ENCODE data around the gene RRP8.

DNA sequence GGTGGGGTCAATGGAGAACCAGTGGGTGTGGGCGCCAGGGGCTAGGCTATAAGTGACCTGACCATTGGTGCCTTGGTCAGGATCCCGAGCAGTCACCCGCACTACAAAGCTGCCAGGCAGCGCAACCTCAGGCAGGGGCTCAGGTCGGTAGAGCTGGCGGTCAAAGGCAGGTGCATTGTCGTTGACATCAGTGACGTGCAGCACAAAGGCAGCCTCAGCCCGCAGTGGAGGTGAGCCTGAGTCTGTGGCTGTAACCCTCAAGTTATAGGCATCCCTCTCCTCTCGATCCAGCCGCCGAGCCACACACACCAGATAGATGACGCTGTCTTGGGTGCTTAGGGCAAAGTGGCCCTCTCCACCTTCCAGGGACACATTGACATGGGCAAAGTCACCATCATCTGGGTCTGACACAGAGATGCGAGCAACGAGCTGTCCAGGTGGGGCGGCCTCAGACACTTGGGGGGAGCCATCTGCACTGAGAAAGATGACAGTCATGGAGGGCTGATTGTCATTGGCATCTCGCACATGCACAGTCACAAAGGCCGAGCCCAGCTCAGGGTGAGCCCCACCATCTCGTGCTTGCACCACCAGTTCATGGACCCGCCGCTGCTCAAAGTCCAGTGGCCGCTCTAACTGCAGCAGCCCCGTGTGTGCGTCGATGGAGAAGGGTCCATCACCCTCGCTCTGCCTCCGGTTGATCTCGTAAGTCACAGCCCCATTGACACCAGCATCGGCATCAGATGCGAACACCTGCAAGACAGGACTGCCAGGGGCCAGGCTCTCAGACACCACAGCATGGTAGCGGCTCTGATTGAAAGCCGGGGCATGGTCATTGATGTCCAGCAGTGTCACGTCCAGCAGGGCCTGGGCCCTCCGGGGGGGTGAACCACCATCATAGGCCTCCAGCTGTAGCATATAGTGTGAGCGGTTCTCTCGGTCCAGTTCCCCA is 36.9 kb upstream of the RRP8 start:
- TF ChIP-seq CEBPB (IDR thresholded peaks at IDR 0.05; ENCODE audit: low read depth) (no peak), POLR2AphosphoS5 (IDR thresholded peaks at IDR 0.05; ENCODE audit: low read depth, low read length) (no peak)
- TF ChIP-seq, protein P1, sequence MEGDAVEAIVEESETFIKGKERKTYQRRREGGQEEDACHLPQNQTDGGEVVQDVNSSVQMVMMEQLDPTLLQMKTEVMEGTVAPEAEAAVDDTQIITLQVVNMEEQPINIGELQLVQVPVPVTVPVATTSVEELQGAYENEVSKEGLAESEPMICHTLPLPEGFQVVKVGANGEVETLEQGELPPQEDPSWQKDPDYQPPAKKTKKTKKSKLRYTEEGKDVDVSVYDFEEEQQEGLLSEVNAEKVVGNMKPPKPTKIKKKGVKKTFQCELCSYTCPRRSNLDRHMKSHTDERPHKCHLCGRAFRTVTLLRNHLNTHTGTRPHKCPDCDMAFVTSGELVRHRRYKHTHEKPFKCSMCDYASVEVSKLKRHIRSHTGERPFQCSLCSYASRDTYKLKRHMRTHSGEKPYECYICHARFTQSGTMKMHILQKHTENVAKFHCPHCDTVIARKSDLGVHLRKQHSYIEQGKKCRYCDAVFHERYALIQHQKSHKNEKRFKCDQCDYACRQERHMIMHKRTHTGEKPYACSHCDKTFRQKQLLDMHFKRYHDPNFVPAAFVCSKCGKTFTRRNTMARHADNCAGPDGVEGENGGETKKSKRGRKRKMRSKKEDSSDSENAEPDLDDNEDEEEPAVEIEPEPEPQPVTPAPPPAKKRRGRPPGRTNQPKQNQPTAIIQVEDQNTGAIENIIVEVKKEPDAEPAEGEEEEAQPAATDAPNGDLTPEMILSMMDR (IDR thresholded peaks at IDR 0.05 in 2 of 3, conservative IDR thresholded peaks at IDR 0.05 in 1 of 3; ENCODE audit: borderline replicate concordance in 1 of 3, insufficient read depth in 1 of 3, low read depth in 2 of 3, low read length in 2 of 3), result no peak
- TF ChIP-seq, protein P2, sequence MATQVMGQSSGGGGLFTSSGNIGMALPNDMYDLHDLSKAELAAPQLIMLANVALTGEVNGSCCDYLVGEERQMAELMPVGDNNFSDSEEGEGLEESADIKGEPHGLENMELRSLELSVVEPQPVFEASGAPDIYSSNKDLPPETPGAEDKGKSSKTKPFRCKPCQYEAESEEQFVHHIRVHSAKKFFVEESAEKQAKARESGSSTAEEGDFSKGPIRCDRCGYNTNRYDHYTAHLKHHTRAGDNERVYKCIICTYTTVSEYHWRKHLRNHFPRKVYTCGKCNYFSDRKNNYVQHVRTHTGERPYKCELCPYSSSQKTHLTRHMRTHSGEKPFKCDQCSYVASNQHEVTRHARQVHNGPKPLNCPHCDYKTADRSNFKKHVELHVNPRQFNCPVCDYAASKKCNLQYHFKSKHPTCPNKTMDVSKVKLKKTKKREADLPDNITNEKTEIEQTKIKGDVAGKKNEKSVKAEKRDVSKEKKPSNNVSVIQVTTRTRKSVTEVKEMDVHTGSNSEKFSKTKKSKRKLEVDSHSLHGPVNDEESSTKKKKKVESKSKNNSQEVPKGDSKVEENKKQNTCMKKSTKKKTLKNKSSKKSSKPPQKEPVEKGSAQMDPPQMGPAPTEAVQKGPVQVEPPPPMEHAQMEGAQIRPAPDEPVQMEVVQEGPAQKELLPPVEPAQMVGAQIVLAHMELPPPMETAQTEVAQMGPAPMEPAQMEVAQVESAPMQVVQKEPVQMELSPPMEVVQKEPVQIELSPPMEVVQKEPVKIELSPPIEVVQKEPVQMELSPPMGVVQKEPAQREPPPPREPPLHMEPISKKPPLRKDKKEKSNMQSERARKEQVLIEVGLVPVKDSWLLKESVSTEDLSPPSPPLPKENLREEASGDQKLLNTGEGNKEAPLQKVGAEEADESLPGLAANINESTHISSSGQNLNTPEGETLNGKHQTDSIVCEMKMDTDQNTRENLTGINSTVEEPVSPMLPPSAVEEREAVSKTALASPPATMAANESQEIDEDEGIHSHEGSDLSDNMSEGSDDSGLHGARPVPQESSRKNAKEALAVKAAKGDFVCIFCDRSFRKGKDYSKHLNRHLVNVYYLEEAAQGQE (IDR thresholded peaks at IDR 0.05; ENCODE audit: low read depth), result no peak

All from HCT116 (cell line).